Activated naive CD4-positive, alpha-beta T cell treated with anti-CD3 and anti-CD28 coated beads, Interleukin-2, amount 50 U/mL, for 72 hours (primary cell): ENCODE results near the gene GDF10. TPM values are rescaled to one million over a fixed set of nuclear protein-coding genes. Genes with fewer than 3 reads are reported as not detected.
A peak's percentile ranks its signal among the peaks of the same experiment; 100 is the strongest.

Source experiments
- ATAC-seq, 2 donors: fragments of 150-1000 bp; cut with Tn5 transposase; 2 replicates each; pipeline ENCODE4 v1.10.0; 2021; ENCODE audit warnings: mild to moderate bottlenecking in 2 of 2, moderate library complexity in 2 of 2
- DNase-seq, 2 donors: peaks; one replicate each; pipeline ENCODE4 v3.0.0; 2021 to 2022; ENCODE audit warnings: low spot score in 2 of 2
- H3K27ac Mint-ChIP-seq, 2 donors: one replicate each; pipeline ENCODE4 v1.8.0; 2022; ENCODE audit warnings: mild to moderate bottlenecking in 2 of 2, mixed read lengths in 2 of 2
- H3K36me3 Mint-ChIP-seq, 2 donors: one replicate each; pipeline ENCODE4 v1.8.0; 2022; ENCODE audit warnings: mixed read lengths in 2 of 2
- H3K9me3 Mint-ChIP-seq, 2 donors: one replicate each; pipeline ENCODE4 v1.8.0; 2022; ENCODE audit warnings: mixed read lengths in 2 of 2
- total RNA-seq, 2 donors: library from RNA; stranded (reverse); gene quantifications; one replicate each; pipeline ENCODE4 v1.2.3, GENCODE V29; 2022

Gene GDF10
- total RNA-seq, 2 donors from 2014 or later, result 0.14 to 0.23 TPM

DNA sequence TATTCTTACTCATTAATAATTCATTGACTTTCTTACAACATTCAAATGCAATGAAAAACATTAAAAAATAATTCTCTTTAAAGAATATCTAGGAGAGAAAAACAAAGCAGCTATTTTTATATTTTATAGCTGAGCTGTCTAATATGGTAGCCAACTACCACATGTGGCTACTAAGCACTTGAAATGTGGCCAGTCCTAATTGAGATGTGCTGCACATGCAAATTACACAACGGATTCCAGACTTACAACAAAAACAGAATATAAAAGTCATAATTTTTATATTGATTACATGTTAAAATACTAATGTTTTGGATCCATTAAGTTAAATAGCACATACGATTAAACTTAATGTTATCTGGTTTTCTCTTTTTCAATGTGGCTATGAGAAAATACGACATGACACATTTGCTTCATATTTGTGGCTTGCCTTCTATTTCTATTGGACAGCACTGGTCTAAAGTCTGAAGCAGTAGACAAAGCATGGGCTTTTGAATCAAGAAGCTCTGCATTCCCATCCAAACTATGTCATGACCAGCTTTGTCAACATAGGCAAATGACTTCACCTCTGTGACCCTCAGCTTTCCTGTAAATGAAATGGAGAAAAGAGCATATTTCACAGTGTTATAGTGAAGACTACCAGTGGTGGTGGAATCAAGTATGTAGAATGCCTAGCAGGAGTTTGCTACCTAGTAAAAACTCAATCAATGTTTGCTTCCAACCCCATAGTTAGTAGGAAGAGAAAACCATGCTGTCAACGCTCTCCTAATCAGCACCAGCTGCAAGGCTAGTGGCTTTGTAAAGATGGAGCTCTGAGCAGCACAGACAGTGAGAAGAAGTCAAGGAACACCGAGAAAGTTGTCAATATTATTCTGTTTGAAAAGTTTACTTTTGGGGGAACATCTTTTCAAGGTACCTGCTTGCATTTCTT is 37.1 kb upstream of the GDF10 start:
- DNase-seq, result no peak
- Mint-ChIP-seq H3K9me3 (peaks cover 26 to 32% of the 10 kb centered on the region in 2 donors), H3K36me3 (peaks cover 36 to 49% of the 10 kb centered on the region in 2 donors), H3K27ac (peak overlapping the region in 1 of 2 donors; percentile 92)
- ATAC-seq, result no peak

DNA sequence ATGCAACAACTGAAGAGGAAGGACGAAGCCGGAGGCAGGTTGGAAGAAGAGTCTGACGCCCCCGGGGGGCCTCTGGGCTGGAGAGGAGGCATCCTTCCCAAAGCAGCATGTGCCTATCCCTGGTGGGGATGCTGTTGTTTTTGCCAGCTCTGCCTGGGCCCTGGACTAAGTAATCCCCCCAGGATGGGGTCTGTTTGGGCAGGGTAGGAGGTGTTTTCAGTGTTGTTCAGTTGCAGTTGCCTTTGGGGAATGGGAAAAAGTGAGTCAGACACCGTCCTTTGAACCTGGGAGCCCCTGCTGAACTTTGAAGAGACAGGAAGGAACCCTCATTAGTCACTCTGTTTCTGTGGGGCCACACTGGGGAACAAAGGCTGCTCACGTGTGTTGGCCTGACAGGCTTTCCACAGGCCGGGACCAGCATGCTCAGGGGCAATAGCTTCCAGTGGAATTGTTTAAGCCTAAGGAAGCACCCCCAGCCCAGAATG is 35.2 kb upstream of the GDF10 start:
- H3K27ac Mint-ChIP-seq, result peak overlapping the region; percentile 92 to 98
- H3K9me3 Mint-ChIP-seq, result peaks cover 26 to 32% of the 10 kb centered on the region in 2 donors
- ATAC-seq (peak; percentile 90 to 94), DNase-seq (peak; percentile 69 to 80)
- H3K36me3 Mint-ChIP-seq, result peaks cover 36 to 49% of the 10 kb centered on the region in 2 donors

DNA sequence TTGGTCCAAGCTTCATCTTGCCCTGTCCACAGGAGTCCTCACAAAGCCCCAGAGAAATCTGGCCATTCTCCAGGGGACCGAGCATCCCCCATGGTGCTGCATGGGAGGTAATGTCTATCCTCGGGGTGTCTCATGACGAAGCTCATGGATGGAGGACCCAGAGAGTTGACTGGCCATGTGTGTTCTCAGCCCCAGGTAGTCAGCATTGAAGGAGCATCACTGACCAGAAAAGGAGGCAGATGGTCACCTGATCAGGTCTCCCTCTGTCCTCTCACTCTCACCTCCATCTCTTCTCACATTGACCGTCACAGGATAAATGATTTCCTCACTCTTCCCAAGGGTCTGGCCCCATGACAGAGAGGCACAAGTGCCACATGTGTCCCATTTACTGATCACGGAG is 33.4 kb upstream of the GDF10 start:
- no peak for DNase-seq
- Mint-ChIP-seq H3K27ac (no peak overlapping the region), H3K9me3 (peaks cover 24 to 26% of the 10 kb centered on the region in 2 donors), H3K36me3 (peaks cover 27 to 41% of the 10 kb centered on the region in 2 donors)
- no peak for ATAC-seq

DNA sequence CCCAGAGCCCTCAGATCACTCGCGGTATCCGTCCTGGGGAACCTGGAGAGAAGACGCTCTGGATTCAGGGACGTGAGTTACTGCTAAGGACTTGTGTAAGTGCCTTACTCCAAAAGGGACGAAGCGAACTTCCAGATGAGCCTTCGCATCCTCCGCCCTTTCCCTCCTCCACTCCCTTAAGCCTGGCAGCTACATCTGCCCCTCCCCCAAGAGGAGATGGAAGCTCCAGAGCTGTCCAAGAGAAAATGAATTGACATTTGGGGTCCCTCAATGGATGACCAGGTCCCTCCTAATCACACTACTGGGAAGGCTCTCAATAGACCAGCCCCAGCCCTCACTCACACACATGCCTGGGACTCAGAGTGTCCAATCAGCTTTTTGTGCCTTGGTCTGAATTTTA is 31.3 kb upstream of the GDF10 start:
- peaks cover 23 to 38% of the 10 kb centered on the region in 2 donors for H3K36me3 Mint-ChIP-seq
- ATAC-seq (no peak), DNase-seq (no peak)
- no peak overlapping the region for H3K27ac Mint-ChIP-seq
- peaks cover 22 to 23% of the 10 kb centered on the region in 2 donors for H3K9me3 Mint-ChIP-seq

DNA sequence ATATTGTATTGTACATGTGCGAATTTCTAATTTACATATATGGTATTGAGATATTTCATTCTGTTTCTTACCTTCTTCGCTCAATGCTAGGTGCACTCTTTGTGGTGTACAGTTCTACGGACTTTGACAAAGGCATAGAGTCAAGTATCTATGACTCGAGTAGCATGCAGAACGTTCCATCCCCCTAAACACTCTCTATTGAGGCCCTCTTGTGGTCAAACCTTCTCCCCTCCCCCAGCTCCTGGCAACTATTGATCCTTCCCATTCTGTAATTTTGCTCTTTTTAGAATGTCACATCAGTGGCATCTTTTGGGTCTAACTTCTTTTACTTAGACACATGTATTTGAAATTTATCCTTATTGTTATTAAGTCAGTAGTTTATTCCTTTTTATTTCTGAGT is 30.7 kb upstream of the GDF10 start:
- DNase-seq, result no peak
- H3K27ac Mint-ChIP-seq, result no peak overlapping the region
- H3K36me3 Mint-ChIP-seq, result peaks cover 19 to 33% of the 10 kb centered on the region in 2 donors
- peaks cover 19 to 20% of the 10 kb centered on the region in 2 donors for H3K9me3 Mint-ChIP-seq
- no peak for ATAC-seq

DNA sequence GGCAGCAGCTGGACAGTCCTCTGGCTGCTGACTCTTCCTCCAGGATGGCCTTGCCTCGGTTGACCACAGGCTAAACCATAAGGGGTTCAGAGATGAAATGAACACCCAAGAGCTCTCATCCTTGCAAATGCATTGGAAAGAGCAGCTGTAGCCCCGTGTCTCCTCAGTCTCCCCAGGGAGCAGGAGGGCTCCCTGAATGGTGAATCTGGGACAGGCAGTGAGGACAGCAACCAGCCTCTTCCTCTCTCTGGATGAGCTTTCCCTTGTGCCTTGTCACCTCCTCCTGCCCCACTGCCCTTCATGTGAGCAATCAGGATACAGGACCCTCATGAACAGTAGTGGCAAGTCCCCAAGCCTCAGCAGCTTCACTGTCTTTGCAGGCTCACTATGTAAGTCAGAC is 23.9 kb upstream of the GDF10 start:
- Mint-ChIP-seq H3K36me3 (peaks cover 0 to 7% of the 10 kb centered on the region in 2 donors), H3K9me3 (peaks cover 3 to 6% of the 10 kb centered on the region in 2 donors), H3K27ac (no peak overlapping the region)
- no peak for ATAC-seq
- no peak for DNase-seq

DNA sequence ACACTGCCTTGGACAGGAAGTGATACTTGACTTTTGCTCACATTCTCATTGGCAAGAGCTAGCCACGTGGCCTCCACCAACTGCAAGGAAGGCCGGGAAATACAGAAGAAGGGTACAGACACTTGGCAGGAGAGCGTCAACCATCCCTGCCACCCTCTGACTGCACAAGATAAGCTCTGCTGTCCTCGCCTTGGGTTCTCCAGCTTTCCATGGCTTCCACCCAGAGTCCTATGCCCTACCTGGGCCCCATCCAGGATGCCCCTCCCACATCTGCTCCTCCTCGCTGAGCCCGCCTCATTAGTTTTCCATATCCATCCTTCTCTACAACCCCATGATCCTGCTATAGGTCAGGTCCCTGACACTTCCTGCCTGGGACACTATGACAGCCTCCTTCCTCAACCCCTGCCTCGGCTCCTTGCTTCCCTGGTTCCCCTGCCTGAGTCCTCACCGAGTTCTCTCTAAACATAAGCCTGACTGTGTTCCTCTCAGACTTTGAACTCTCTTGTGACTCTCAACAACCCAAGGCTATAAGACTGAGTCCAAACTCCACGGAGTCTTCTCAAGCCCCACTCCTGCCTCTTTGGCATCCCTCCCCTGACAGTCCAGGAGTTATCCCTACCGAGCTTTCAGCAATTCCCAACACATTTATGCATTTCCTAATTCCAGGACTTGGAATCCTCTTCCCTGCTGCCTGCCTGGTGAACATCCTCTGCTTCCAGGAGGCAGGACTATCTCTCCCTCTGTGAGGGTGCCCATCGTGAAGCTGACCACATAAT is 23.2 kb upstream of the GDF10 start:
- no peak for ATAC-seq
- DNase-seq, result no peak
- peak overlapping the region; percentile 53 to 66 for H3K27ac Mint-ChIP-seq
- H3K9me3 Mint-ChIP-seq, result peaks cover 3 to 6% of the 10 kb centered on the region in 2 donors
- peaks cover 0 to 3% of the 10 kb centered on the region in 2 donors for H3K36me3 Mint-ChIP-seq

DNA sequence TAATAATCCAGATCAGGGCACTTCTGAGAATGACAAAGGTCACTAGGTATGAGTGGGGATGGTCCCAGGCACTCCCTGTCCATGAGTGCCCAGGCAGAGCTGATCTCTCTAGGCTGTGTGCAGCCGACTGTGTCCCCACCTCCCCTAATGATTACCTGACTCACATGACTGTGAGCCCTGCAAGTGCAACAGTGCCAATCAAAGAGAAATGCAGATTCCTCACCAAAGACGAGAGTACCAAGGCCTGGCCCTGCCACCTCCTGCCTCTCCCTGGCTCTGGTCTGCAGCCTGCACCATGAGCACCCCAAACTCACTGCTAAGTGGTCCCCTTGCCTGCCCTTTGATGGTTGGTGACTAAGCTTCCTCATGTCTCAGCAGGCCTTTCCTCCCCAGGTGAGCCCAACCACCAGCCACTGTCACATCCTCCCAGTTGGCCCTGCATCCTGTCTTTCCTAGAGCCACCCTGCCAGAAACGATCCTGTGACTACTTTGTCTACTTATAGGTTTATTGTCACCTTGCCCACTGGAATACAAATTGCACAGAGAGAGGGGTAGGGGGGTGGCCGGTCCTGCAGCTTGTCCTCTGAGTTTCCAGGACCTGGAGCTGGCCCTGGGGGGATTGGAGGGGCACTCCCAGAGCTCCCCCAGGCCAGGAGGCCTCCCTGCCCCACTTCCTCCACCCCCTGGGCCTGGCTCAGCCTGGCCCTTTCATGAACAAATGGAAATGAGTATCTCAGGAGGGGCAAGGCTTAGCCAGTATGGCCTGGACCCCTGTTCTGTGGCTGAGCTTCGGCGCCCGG is 22.4 kb upstream of the GDF10 start:
- peaks cover 0 to 6% of the 10 kb centered on the region in 2 donors for H3K9me3 Mint-ChIP-seq
- peak in 1 of 2 donors; percentile 44 for DNase-seq
- peak overlapping the region; percentile 19 to 53 for H3K27ac Mint-ChIP-seq
- peak; percentile 98 for ATAC-seq
- no peaks in the 10 kb centered on the region for H3K36me3 Mint-ChIP-seq

DNA sequence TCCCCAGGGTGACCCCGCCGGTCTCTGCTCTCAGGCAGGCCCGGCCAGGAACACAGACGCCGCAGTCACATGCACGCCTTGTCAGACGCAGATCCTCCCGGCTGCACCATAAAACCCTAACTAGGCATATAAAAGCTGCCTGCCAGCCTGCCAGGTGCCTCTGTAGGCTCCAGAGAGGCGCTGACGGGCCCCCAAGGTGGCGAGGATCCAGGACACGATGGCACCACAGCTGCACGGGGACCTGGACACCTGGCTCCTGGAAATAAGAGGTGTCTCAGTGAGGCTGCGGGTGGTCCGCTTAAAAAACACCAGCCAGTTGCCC is 21.9 kb upstream of the GDF10 start:
- no peaks in the 10 kb centered on the region for H3K36me3 Mint-ChIP-seq
- DNase-seq (no peak), ATAC-seq (no peak)
- H3K9me3 Mint-ChIP-seq, result peaks cover 0 to 6% of the 10 kb centered on the region in 2 donors
- H3K27ac Mint-ChIP-seq, result peak overlapping the region in 1 of 2 donors; percentile 53

DNA sequence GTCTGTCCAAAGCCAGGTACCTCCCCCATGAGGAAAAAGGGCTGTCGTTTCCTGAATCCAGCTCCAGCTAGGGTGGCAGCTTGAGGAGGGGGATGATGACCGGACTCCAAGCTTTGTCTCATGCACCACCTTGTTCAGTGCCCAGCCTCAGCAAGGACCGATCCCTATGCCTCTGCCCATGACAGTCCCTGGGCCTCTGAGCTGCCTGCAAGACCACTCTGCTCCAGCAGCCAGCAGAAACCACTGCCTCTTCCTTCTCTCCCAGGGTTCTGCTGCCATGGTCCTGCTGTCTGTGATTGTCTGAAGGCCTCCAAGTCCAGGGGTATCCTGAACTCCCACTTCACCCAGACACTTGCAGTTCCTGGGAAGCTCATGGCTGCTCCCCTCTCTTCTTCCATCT is 21.3 kb upstream of the GDF10 start:
- DNase-seq, result no peak
- Mint-ChIP-seq H3K9me3 (peaks cover 0 to 3% of the 10 kb centered on the region in 2 donors), H3K27ac (peak overlapping the region; percentile 16 to 81), H3K36me3 (no peaks in the 10 kb centered on the region)
- ATAC-seq, result no peak

DNA sequence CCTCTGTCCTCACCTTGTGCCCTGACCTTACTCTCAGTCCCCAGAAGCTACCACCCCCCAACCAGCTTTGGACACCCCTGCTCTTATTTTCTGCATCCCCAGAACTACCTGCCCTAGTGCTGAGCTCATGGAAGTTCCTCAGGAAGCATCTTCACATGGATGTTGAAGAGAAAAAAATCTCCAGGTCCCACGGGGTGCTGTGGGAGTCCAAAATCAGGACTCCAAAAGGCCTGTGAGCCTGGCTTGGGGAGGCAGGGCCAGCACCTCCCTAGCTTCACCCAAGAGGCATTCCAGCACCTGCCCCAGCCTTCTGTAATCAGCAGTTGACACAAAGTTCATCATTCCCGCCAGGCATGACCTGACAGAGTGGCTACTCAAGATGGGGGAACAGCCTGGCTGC is 20.7 kb upstream of the GDF10 start:
- H3K9me3 Mint-ChIP-seq, result no peaks in the 10 kb centered on the region
- DNase-seq (no peak), ATAC-seq (no peak)
- peak overlapping the region in 1 of 2 donors; percentile 16 for H3K27ac Mint-ChIP-seq
- H3K36me3 Mint-ChIP-seq, result no peaks in the 10 kb centered on the region

DNA sequence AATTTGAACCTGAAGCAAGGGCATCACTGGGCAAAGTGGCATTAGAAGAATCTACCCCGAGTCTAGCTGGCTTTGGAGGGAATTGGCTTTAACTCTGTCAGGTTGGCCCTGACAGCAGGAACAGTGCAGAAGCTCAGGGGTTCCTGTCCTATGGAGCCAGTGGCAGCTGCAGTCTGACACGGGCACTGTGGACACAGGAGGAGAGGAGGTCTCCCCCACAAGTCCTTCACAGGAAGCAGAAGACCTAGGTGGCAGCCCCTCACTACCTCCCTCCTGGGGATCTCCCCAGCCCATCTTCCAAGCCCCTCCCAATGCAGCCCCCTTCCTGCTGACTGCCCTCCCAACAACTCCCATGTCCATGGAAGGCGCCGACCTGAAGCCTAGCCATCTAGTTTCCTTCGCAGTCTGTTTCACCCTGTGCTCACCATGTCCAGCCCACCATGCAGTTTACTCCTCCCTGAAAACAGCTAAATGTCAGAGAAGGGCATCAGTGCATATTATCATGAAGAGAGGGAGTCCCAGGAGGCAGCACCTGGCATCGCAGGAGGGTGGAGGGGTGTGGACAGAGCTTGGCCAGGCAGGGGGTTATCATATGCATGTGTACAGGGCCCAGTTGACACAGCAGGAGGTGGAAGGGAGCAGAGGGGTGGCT is 17.9 kb upstream of the GDF10 start:
- Mint-ChIP-seq H3K27ac (no peak overlapping the region), H3K9me3 (no peaks in the 10 kb centered on the region), H3K36me3 (no peaks in the 10 kb centered on the region)
- DNase-seq, result no peak
- no peak for ATAC-seq

DNA sequence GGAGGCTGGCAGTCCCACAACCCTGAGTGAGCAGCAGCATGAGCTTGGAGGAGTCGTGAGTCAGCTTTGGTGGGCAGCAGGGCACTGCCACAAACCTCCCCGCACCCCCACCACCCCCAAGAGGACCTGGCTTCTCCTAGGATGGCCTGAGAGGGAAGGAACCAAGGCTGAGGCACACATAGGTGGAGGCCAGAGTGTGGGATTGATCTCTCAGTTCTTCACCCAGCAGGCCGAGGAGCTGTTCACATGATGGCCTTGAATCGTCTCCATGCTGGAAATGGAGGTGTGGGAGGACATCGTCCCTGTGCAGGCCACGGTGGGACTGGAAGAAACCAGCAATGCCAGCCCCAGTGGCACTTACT is 17.4 kb upstream of the GDF10 start:
- no peak for DNase-seq
- Mint-ChIP-seq H3K27ac (no peak overlapping the region), H3K9me3 (no peaks in the 10 kb centered on the region), H3K36me3 (no peaks in the 10 kb centered on the region)
- ATAC-seq, result no peak

DNA sequence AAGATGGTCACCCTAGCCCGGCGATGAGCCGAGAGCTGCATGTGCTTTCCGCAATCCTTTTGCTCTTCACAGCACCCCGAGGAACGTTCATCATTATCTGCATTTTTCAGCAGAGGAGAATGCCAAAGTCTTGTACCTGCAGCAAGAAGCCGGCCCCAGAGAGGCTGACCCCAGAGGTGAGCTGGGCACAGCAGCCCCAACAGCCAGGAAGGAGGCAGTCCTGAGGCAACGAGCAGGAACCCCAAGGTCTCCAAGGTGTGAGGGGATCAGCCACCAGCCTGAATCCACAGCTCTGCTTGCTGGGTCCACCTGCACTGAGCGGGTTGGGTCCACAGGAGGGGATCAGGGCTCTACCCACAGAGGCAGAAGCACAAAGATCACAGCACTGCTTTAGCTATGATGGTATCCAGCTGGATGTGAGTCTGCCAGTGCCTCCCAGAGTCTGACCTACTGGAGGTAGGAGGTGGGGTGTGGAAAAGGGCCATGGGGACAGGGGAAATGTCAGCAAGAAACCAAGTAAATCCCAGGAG is 16.8 kb upstream of the GDF10 start:
- ATAC-seq (no peak), DNase-seq (no peak)
- H3K36me3 Mint-ChIP-seq, result no peaks in the 10 kb centered on the region
- H3K27ac Mint-ChIP-seq, result no peak overlapping the region
- no peaks in the 10 kb centered on the region for H3K9me3 Mint-ChIP-seq

DNA sequence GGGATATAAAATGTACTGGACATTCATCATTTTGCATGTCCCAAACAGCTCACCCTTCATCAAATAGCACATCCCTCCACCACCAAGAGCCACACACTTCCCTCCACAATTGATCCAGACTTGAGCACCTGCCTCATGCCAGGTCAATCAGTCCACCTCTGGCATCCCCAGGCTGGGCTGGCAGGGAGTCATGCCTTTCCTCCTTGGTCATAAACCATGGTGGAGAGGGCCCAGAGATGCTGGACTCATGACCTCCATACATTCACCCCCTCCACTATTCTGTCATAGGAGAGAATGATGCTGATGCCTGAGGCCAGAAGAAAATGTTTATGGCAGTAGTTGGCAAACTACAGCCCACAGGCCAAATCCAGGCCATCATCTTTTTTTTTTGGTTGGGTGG is 16.1 kb upstream of the GDF10 start:
- H3K9me3 Mint-ChIP-seq, result no peaks in the 10 kb centered on the region
- no peaks in the 10 kb centered on the region for H3K36me3 Mint-ChIP-seq
- ATAC-seq (no peak), DNase-seq (no peak)
- peak overlapping the region in 1 of 2 donors; percentile 86 for H3K27ac Mint-ChIP-seq
